GM21576 (cell line): ENCODE data around the gene FAM72A.
A peak's percentile ranks its signal among the peaks of the same experiment; 100 is the strongest.
"Not testable (repeated sequence)": the region's sequence is repeated elsewhere in the genome, so short reads cannot be mapped to it uniquely, and the experiment has no call there.

ENCODE experiments used
- ATAC-seq: cut with Tn5 transposase; IDR thresholded peaks from one replicate; pipeline ENCODE4 v1.9.1; 2021; ENCODE audit warnings: mild to moderate bottlenecking, moderate library complexity; ENCODE audit not compliant: unreplicated experiment

Gene FAM72A

GRCh38 chr1:206218285-206218684, 15.6 kb upstream of the FAM72A start:
- not testable (repeated sequence) for ATAC-seq

GRCh38 chr1:206215600-206216392, 13.2 kb upstream of the FAM72A start:
- ATAC-seq, result not testable (repeated sequence)

- not testable (repeated sequence) for ATAC-seq
These were observed 8.2 kb upstream of the FAM72A start for GRCh38 chr1:206210802-206211201.

- not testable (repeated sequence) for ATAC-seq
These were observed 2.9 kb upstream of the FAM72A start for GRCh38 chr1:206205569-206205968.

- ATAC-seq, result not testable (repeated sequence)
These were observed 2.2 kb upstream of the FAM72A start for GRCh38 chr1:206204871-206205270.

GRCh38 chr1:206204159-206204511, 1.5 kb upstream of the FAM72A start:
- not testable (repeated sequence) for ATAC-seq

- ATAC-seq, result peak; percentile 2
These were observed 922 bp upstream of the FAM72A start, which contains the start of gene SRGAP2 for GRCh38 chr1:206203364-206204158. SRGAP2 (plus strand) TSS chr1:206203541; CDS start chr1:206205971, 2,430 bp downstream.

- ATAC-seq, result not testable (repeated sequence)
These were observed 5.8 kb downstream of the FAM72A start for GRCh38 chr1:206196748-206197424.

GRCh38 chr1:206195182-206195581, 7.5 kb downstream of the FAM72A start:
- ATAC-seq, result not testable (repeated sequence)

GRCh38 chr1:206186826-206187225, 15.8 kb downstream of the FAM72A start:
- ATAC-seq, result not testable (repeated sequence)

GRCh38 chr1:206185778-206186177, 16.9 kb downstream of the FAM72A start:
- ATAC-seq, result not testable (repeated sequence)

- ATAC-seq, result not testable (repeated sequence)
These were observed 18.9 kb downstream of the FAM72A start for GRCh38 chr1:206183788-206184187.

GRCh38 chr1:206182368-206183317, 20.0 kb downstream of the FAM72A start:
- ATAC-seq, result not testable (repeated sequence)

- not testable (repeated sequence) for ATAC-seq
These were observed 23.0 kb downstream of the FAM72A start for GRCh38 chr1:206179666-206180065.

GRCh38 chr1:206178061-206178989, 24.3 kb downstream of the FAM72A start:
- ATAC-seq, result not testable (repeated sequence)

- ATAC-seq, result not testable (repeated sequence)
These were observed 26.5 kb downstream of the FAM72A start for GRCh38 chr1:206176114-206176502.

- ATAC-seq, result not testable (repeated sequence)
These were observed 27.1 kb downstream of the FAM72A start for GRCh38 chr1:206175459-206176113.

- ATAC-seq, result not testable (repeated sequence)
These were observed 28.3 kb downstream of the FAM72A start for GRCh38 chr1:206174182-206174868.
